Medulla oblongata (tissue), 1 donor: ENCODE measurements around the gene FRRS1L.
"Not testable (repeated sequence)": the region's sequence is repeated elsewhere in the genome, so short reads cannot be mapped to it uniquely, and the experiment has no call there.

Source experiments
- DNase-seq: peaks from one replicate; pipeline ENCODE4 v3.0.0-alpha.2; 2015; ENCODE audit errors: extremely low spot score

FRRS1L gene

DNA sequence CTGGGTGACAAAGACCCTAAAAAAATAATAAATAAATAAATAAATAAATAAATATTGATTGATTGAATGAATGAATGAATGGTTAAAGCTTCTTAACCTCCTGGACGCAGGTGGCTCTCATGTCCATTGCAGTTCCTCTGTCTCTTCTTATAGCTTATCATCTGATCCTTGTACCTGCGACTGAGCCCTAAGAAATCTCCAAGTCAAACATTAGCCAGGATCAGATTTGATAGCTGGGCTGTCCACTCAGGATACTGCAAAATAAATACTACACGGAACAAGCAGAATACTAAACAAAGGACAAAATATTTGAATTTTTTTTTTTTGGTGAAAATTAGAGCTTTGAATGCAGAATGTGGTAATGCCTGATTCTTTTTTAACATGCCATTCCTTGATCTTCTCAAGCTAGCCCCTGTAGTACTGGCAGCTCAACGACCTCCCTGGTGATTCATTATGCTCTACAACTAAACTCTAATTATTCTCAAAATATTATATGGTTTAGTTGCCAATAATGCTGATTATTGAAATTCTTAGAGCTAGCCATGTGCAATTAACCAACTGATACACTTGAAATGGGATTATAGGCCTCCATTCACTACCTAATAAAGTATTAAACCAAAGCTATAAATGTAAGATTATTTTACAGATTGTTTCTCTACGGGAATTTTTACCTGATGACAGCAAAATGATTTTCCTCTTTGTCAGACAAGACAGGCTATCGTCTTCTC lies 37.4 kb downstream of the FRRS1L start:
- no peak for DNase-seq

DNA sequence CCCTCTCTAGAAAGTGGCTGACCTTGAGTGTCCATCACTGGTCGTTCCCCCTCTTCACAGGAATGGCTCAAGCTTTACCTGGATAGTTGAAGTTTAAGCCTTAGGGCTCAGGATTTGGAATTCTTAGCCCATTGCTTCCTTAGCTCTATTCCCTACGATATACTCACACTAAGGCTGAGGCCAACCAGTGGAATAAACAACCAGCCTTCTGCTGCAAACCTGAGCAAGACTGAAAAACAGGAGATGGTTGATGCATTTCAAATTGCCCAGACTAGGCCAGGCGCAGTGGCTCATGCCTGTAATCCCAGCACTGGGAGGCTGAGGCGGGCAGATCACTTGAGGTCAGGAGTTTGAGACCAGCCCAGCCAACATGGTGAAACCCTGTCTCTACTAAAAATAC lies 40.4 kb downstream of the FRRS1L start:
- not testable (repeated sequence) for DNase-seq

DNA sequence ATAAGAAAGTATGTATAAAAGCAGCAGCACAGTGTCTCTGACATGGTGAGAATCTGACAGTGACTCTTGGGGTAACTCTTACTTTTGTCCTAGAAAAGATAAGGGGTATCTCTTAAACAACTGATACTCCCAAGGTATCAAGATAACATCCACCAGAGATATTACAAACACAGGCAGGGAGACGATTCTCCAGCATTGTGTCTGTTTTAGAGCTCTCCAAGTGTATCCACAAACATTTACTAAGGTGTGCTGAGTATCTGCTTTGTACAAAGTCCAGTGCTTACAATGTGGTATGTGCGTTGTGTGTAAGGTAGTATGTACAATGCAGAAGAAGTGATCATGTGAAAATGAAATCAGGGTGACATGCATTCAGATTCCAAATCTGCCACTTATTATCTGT lies 42.9 kb downstream of the FRRS1L start:
- no peak for DNase-seq

DNA sequence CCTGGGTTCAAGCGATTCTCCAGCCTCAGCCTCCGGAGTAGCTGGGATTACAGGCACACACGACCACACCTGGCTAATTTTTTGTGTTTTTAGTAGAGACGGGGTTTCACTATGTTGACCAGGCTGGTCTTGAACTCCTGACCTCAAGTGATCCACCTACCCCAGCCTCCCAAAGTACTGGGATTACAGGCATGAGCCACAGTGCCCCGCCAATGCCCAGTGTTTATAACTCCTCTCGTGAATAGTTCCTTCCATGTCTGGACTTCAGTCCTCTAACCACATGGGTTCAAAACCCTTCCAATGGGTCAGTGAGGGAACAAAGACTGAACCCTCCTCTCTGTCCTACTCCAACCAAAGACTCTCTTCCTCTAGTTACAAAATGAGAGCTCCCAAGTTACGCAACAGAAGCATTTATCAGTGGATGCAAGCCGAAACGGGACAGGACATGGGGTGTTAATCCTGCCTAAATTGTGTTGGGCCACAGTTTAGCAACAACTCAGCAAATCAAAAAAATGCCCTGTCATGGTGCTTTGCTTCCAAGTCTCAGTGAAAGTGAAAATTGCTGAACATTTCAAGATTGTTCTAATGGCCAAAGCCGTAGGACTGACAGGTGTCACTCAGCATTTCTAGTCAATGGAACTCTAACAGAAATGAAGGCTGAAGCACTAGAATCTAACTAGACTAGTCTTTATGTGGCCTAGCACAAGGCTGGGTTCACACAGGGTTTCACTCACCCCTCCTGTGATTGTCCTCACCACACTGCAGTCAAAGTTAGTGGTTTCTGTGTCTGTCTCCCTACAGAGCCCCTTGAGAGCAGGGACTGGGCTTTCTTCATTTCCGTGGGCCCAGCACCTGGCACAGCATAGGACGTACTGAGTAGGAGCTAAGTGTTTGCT lies 44.1 kb downstream of the FRRS1L start:
- DNase-seq = no peak

DNA sequence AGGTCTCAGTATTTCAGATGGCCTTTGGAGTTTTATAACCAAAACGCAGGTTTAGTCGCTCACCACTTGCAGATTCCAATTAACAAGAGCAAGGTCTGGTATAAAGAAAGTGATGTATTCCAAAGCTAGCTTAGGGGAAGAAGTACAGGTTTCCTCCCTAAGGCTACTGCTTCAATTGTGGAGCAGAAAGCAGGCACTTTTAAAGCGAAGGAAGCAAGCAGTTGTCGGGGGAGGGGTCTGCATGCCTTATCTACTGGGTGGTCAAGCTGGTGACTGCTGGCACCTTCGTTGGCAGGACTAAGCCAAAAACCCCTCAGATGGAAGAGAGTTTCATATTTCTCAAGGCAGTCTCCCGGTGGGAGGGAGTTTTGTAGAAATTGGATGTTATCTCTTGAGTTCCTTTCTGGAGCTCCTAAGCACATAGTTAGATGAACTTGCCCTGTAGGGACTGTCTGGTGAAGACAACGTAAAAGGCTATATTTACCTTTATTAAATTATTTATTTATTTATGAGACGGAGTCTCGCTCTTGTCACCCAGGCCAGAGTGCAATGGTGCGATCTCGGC lies 45.7 kb downstream of the FRRS1L start:
- no peak for DNase-seq

DNA sequence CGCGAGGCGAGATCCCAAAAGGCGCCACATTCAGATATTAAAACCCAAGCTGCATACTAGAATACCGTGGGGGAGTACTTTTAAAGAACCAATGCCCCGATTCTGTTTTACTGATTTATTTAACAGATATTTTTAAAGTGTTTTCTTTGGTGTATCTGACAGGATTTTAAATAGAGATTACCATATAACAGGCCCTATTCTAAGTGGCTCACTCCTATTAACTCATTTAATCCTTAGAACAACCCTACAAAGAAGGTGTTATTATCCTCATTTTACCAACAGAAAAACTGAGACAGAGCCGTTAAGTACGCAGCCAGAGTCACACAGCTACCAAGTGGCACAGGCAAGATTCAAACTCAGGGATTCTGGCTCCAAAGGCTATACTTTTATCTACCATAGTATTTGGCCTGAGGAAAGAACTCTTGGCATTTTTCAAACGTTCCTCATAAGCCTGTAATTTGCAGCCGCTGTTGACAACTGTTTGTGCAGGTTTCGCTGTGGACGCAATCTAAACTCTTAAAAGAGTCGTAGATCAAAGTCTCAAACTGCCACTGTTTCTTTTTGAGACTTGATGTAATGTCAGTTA lies 46.8 kb downstream of the FRRS1L start:
- peak; percentile 5 for DNase-seq

DNA sequence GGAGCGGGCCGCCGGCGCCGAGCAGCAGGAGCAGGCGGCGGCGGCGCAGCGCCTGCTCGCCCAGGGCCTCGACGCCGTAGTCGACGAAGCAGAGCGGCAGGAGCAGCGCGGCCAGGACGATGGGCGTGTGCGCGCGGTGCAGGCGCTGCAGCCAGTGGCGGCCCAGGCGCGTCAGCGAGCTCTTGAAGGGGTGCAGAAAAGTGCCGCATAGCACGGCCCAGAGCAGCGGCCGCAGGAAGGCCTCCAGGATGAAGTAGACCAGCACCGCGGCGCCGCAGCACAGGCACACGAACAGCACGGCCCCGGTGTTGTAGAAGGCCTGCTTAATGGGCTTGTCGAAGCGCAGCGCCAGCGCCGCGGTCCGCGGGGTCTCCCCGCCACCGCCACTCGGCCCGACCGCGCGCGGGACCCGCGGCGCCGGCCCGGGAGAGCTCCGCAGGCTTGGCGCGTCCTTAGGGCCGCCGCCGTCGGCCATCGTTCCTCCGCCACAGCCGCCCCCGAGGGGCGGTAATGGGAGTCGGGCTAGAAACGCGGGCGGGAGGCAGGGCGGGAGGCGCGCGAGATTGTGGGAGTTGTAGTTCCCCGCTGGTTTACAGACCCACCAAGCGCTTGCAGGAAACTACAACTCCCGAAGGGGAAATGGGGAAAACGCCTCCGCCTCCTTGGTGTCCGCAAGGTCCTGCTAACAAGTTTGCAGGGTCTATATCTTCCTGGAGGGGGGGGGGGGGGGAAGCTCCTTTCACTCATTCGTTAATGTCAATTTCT lies 47.4 kb downstream of the FRRS1L start, which contains the start of gene TMEM245:
TMEM245 (minus strand) TSS at position 509 of the 765 bp plus-strand sequence; CDS start at position 475, 34 bp downstream.
- peak; percentile 99 for DNase-seq

DNA sequence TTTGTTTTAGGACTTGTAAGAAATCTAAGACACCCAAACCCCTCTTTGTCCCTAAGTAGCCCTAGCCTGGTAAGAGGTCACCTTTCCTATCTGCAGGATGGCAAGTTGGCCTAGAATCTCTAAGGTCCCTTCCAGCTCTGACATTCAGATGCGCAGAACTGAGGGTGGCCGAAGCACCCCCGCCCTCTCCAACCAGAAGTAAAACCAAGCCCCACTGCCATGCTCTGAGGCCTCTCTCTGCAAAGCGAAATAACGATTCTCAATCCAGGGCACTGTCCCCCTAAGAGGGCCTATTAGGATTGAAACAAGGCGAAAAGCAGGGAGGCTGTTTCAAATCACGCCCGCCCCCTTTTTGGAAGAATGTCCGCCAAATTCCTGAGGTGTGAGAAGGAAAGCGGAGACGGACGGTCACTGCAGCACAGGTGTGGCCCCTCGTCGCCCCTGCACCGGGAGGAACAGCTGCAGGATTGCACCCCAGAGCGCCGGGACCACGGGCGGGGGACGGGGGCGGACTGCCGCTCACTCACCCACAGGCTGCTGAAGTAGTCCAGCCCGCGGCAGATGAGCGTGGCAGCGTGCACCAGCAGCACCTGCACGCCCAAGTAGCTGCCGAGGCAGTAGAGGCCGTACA lies 48.1 kb downstream of the FRRS1L start:
- peak; percentile 10 for DNase-seq

DNA sequence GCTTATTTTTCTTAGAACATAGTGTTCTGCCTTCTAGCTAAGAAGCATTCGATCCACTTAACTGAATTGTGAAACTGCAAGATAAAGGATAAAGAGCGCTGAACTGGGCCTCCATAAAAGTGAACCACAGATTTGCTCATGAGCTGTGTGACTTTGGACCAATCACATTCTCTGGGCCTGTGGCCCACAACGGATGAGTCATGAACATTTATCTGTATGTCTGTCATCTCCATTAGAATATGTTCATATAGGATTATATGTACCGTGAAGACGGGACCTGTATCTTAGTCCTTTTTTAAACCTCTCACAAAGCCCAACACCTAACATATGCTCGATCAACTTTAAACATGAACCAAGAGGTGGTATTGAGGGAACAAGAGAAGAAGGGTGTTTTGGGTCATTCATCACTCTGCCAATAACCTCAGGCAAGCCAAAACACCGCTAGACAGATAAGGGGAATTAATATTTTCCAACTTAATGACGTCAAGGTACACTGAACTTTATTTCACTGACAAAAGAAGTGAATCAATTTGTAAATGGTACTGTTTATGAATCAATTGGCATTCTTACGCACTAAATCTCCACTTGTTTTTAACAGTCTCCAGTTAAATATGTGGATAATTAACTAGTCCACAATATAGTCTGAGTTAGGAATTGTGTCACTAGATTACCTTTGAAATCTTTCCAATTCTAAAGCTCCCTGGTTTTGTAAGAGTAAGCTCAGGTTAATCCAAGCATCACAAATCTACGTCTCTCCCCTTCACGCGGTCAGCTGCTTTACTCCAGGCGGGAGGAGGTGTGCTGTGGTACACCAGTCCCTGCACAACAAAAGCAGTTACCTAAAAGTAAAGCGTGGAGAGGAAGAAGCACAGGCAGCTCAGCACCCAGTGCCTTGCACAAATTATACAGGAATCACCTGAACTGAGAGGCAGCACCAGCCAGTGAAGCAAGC lies 48.9 kb downstream of the FRRS1L start:
- no peak for DNase-seq

DNA sequence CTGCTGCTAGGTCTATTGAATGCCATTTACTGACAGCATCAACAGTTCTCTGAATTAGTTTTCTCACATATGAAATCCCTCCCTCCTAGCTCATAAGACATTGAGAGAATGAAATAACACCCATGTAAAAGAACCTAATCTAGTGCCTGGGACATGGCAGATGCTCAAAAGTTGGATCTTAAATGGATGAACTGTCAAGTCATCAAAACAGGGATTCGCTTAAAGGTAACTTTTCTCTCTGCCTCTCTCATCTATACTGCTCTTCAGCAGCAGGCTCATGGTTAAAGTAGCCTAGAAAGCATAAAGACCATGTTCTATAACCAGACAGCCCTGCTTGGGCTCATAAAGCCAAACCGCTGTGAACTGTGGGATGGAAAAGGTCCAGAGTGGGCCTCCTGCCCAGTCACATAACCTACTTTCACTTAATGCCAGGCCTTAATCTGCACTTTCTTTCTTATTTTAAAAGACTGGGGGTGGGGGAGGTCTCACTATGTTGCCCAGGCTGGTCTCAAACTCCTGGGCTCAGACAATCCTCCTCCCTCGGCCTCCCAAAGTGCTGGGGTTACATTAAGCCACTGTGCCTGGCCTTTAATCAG lies 51.0 kb downstream of the FRRS1L start:
- DNase-seq = peak; percentile 50

DNA sequence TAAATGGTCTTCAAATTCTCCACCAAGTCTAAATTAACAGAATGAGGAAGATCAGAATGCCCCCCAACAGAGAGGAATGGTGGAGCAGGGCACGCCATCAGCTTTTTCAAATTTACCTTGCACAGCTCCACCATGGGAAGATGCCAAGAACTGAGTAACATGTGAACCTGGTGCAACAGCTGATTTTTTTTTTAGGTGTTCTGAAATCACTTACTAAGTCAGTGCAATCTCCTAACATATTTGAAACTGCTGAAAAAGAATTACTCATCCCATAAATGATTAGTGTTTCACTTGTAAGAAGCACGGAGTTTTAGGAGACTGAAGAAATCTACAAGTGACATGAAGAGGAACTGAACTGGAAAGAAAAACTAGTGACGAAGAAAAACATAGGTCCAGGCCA lies 52.4 kb downstream of the FRRS1L start:
- no peak for DNase-seq

DNA sequence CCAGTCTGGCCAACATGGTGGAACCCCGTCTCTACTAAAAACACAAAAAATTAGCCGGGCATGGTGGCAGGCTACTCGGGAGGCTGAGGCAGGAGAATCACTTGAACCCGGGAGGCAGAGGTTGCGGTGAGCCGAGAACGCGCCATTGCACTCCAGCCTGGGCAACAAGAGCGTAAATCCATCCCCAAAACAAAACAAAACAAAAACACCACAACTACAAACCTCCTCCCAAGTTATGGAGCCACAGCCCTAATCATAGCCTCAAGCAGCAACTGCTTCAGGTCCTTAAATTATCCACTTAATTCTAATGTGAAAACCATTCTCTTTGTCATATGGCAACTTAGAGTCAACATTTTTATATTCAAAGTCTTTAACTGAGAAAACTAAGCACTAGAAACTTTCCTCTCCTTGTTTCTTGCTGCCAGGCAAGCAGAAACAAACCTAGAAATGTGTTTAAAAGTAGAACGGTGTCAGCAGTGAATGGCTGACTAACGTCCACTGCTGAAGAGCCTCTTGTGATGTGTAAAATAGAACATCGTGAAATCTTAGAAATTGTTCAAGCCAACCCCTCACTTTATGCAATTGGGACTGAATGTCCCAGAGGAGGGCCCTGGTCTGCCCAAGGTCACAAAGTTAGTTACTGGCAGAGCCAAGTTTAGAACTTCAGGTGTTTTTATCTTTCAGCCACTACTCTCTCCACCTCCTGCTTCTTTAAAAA lies 53.0 kb downstream of the FRRS1L start:
- no peak for DNase-seq

DNA sequence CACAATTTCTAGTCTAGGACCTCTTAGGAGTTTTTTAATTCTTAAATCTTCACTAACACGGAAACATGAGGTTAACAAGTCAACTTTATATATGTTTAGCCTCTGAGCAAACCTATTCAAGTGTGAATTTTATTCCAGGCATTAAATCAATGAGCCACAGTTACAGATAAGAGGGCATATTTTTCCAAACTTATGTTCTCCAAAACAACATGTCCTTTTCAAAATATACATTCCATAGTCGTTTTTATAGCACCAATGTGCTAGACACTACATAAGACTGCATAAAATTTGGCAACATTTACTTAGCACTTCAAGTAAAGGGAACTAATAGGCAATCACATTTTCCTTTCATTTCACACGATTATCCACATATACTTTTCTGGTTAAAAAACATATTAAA lies 53.8 kb downstream of the FRRS1L start:
- no peak for DNase-seq

DNA sequence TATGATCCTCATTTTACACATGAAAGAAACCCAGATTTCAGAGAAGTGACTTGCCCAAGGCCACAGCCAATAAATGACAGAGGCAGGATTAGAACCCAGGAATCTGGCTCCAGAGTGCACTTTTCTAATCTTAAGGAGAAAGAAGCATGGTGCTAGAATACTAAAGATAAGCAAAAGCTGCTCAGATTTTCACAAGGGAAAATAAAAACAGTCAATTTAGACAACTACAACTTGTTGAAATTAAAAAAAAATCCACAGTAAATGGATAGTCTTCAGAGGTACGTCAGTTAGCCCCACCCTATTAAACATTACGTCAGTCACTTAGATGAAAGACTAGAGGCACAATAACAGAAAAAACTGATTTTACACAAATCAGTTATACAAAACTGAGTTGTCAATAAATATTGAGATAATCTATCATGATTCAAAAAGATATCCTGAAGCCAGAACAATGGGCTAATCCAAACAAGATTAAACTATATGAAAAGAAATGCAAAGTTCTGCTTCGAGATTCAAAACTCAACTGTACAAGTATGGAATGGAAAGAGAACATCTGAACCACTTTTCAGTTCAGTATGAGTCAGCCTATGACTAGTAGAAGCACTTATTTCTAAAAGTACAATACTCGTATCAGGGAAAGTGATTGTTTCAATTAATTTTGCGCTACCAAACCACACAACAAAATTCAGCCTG lies 56.6 kb downstream of the FRRS1L start:
- DNase-seq = no peak

DNA sequence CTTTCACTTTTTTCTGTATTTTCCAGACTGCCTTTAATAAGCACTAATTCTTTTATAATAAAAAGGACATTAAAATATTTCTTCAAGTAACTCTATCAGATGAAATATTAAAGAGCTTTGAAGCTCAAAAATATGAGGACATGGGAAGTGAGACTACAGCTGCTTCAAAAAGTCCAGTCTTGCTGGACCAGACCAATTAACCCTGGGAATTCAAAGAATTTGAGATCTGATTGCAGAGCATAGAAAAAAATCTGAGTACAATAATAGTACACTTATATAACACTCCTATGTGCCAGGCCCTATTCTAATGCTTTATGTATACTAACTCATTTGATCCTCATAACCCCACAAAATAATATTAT lies 57.1 kb downstream of the FRRS1L start:
- no peak for DNase-seq

DNA sequence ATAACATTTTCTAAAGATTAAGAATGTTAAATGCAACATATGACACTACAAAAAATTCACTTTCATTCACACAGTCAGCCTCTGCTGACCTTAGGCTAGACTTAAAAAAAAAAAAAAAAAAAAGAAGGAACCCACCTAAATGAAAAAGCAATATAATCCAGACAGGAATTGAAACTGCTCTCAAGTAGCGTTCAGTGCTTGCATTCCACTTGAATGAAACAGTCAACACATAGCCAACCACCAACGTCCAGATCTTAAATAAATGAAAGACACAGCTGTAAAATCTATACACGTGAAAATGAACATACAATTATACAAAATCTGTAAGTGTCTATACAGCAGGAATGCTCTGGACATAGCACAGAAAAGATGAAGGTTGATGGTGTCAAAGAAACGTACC lies 58.7 kb downstream of the FRRS1L start:
- DNase-seq = no peak

DNA sequence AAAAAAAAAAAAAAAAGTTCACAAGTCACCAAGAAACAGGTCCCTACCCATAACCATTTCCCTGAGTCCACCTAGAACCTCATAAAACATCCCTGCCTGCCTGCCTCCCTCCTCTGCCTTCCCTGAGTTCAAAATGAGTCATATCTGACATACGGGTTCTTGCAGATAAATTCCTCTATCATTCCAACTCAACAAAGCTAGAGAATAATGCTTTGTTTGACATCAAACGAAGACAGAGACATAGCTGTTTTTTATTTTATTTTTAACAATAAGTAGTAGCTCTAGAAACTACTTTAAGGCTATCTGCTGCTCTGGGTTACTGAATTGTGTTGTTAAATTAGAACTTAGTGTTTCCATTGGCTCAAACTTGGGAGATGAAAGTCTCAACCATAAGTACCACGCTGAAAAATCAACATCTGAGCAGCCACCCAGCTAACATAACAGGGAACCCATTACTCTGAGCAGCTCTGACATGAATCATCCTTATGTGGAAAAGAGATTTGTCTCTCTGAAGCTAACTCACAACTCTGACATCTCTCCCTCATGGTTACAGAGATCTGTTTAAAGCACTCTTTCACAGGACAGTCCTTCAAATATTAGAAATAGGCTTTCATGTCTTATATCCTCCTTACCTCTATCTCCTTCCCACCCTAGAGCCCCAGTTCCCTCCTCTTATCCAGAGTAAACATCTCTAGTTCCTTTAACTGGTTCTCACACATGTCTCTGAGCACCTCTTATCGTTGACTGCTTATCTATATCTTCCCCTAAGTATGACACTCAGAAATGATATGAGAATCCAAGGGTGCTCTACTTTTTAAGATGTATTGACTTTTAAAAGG lies 59.4 kb downstream of the FRRS1L start:
- no peak for DNase-seq
